ENCODE results near the gene KIR2DL4.
"Not testable (repeated sequence)": the region's sequence is repeated elsewhere in the genome, so short reads cannot be mapped to it uniquely, and the experiment has no call there.

Gene KIR2DL4

GRCh38 chr19:54803410-54803809 lies at the start of gene KIR2DL4:
KIR2DL4 (plus strand) TSS chr19:54803610; CDS start chr19:54803652, 42 bp downstream.
- no peak for DNase-seq

DNA sequence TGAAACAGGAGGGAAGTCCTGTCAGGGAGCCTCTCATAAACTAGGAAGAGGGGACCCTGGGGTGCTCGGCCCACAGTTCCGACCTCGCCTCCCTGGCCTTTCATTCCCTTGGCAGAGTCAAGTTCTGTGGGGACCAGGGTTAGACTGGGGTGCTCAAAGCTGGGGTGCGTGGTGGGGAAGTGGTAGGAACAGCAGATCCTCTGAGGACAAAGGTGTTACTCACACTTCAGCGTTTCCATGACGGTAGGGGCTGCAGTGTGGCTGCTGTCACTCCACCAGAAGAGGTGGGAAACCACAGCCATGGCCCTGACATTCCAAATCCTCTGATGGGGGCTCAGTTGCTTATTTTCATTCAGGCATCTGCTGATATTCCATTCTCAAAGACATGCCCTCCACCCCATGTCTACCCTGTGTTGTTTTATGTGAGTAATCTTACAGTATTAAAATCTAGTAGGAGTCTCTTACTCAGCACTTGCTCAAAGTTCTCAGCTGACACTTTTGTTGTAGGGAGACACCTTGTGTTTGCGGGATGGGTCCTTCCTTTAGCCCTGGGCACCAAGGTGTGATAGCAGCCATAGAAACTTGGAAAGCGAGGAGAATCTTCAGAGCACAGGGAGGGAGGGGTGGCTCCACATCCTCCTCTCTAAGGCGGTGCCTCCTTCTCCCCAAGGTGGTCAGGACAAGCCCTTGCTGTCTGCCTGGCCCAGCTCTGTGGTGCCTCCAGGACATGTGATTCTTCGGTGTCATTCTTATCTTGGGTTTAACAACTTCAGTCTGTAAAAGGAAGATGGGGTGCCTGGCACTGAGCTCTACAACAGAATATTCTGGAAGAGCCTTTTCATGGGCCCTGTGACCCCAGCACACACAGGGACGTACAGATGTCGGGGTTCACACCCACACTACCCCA lies 47.0 kb upstream of the KIR2DL4 start:
- DNase-seq, result not testable (repeated sequence)

GRCh38 chr19:54758577-54758976 lies 44.8 kb upstream of the KIR2DL4 start:
- not testable (repeated sequence) for DNase-seq

DNA sequence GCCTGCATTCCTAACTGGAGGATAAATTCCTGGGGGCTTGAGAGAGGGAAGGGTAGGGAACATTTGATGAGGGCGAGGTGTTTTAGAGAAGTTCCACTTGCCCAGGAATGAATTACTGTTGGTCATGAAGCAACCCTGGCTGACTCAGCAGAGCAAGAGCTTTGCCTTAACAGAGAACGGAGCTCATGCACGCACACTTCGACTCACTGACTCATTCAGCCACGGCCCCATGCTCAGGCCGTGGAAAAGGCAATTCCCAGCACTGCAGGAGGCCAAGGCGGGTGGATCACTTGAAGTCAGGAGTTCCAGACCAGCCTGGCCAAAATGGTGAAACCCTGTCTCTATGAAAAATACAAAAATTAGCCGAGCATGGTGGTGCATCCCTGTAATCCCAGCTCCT lies 39.2 kb upstream of the KIR2DL4 start:
- not testable (repeated sequence) for DNase-seq

- not testable (repeated sequence) for DNase-seq
These were observed 36.9 kb upstream of the KIR2DL4 start for GRCh38 chr19:54766464-54766863.

- DNase-seq, result not testable (repeated sequence)
These were observed 33.8 kb upstream of the KIR2DL4 start, which contains the start of gene KIR2DL1 for GRCh38 chr19:54769646-54770045. KIR2DL1 (plus strand) TSS chr19:54769793; CDS start chr19:54769851, 58 bp downstream.

DNA sequence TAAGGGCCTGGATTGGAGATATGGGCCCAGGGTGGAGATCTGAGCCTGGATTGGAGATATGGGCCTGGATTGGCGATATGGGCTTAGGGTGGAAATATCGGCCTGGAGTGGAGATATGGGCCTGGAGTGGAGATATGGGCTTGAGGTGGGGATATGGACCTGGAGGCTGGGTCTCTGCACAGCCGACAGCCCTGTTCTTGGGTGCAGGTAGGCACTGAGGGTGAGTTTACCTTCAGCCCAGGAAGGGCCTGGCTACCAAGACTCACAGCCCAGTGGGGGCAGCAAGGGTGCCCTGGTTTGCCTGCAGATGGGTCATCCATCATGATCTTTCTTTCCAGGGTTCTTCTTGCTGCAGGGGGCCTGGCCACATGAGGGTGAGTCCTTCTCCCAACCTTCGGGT lies 32.9 kb upstream of the KIR2DL4 start:
- DNase-seq, result not testable (repeated sequence)

DNA sequence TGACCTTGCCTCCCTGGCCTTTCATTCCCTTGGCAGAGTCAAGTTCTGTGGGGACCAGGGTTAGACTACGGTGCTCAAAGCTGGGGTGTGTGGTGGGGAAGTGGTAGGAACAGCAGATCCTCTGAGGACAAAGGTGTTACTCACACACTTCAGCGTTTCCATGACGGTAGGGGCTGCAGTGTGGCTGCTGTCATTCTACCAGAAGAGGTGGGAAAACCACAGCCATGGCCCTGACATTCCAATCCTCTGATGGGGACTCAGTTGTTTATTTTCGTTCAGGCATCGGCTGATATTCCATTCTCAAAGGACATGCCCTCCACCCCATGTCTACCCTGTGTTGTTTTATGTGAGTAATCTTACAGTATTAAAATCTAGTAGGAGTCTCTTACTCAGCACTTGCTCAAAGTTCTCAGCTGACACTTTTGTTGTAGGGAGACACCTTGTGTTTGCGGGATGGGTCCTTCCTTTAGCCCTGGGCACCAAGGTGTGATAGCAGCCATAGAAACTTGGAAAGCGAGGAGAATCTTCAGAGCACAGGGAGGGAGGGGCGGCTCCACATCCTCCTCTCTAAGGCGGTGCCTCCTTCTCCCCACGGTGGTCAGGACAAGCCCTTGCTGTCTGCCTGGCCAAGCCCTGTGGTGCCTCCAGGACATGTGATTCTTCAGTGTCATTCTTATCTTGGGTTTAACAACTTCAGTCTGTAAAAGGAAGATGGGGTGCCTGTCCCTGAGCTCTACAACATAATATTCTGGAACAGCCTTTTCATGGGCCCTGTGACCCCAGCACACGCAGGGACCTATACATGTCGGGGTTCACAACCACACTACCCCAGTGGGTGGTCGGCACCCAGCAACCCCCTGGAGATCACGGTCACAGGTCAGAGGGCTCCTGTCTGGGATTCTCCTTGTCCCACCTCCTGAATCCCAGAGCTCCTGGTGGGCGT lies 32.1 kb upstream of the KIR2DL4 start:
- not testable (repeated sequence) for DNase-seq

GRCh38 chr19:54772666-54773065 lies 30.7 kb upstream of the KIR2DL4 start:
- DNase-seq, result not testable (repeated sequence)

- DNase-seq, result not testable (repeated sequence)
These were observed 28.2 kb upstream of the KIR2DL4 start for GRCh38 chr19:54775095-54775815.

DNA sequence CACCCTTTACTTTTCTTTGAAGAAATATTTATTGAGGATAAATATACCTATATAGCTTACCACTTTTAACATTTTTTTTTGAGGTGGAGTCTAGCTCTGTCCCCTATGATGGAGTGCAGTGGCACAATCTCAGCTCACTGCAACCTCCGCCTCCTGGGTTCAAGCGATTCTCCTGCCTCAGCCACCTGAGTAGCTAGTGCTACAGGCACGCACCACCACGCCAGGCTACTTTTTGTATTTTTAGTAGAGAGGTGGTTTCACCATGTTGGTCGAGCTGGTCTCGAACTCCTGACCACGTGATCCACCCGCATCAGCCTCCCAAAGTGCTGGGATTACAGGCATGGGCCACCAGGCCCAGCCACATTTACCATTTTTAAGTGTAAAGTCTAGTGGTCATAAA lies 27.6 kb upstream of the KIR2DL4 start:
- DNase-seq, result not testable (repeated sequence)

DNA sequence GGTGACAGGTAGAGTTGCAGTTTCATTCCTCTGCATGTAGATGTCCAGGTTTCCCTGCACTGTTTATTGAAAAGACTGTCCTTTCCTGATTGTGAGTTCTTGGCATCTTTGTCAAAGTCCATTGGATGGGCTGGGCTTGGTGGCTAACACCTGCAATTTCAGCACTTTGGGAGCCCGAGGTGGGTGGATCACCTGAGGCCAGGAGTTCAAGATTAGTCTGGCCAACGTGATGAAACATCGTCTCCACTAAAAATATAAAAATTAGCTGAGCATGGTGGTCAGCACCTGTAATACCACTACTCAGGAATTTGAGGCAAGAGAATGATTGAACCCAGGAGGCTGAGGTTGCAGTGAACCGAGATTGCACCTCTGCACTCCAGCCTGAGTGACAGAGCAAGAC lies 25.6 kb upstream of the KIR2DL4 start:
- not testable (repeated sequence) for DNase-seq

- DNase-seq, result not testable (repeated sequence)
These were observed 24.5 kb upstream of the KIR2DL4 start for GRCh38 chr19:54778896-54779295.

DNA sequence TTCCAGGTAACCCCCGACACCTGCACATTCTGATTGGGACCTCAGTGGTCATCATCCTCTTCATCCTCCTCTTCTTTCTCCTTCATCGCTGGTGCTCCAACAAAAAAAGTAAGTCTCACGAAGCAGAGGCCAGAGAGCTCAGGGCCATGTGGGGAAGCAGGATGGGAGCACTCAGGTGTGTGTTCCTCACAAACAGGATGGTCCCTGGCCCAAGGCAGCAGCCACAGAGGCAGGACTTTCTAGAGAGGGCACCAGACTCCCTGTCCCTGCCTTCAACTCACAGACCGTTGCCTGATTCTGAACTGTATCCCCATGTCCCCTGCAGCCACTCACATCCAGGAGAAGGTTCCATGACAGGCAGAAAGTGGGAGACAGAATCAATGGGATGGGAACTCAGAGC lies 20.5 kb upstream of the KIR2DL4 start:
- not testable (repeated sequence) for DNase-seq

DNA sequence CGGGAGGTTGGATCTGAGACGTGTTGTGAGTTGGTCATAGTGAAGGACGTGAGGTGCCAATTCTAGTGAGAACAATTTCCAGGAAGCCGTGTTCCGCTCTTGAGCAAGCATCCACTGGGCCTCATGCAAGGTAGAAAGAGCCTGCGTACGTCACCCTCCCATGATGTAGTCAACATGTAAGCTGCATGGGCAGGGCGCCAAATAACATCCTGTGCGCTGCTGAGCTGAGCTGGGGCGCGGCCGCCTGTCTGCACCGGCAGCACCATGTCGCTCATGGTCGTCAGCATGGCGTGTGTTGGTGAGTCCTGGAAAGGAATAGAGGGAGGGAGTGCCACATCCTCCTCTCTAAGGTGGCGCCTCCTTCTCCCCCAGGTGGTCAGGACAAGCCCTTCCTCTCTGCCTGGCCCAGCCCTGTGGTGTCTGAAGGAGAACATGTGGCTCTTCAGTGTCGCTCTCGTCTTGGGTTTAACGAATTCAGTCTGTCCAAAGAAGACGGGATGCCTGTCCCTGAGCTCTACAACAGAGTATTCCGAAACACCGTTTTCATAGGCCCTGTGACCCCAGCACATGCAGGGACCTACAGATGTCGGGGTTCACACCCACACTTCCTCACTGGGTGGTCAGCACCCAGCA lies 17.2 kb upstream of the KIR2DL4 start:
- DNase-seq, result not testable (repeated sequence)

- not testable (repeated sequence) for DNase-seq
These were observed 15.3 kb upstream of the KIR2DL4 start for GRCh38 chr19:54788154-54788553.

- no peak for DNase-seq
These were observed 12.7 kb upstream of the KIR2DL4 start for GRCh38 chr19:54790711-54791110.

DNA sequence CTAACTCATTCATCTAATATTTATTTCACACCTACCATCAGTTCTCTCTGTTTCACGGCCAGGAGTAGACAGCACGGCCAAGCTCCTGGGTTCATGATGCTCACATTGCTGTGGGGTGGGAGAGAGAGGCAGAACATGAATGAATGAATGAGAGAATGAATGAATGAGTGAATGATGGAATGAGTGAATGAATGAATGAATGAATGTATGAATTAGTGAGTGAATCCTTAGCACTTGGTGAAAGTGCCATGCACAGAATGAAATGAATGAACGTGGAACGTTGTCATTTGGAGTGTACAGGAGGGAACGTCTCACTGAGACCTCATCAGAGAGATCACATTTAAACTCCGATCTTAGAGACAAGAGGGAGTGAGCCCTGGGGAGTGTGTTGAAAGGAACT lies 11.9 kb upstream of the KIR2DL4 start:
- no peak for DNase-seq

- no peak for DNase-seq
These were observed 10.6 kb upstream of the KIR2DL4 start for GRCh38 chr19:54792814-54793213.

- DNase-seq, result no peak
These were observed 7.7 kb upstream of the KIR2DL4 start for GRCh38 chr19:54795758-54796157.

DNA sequence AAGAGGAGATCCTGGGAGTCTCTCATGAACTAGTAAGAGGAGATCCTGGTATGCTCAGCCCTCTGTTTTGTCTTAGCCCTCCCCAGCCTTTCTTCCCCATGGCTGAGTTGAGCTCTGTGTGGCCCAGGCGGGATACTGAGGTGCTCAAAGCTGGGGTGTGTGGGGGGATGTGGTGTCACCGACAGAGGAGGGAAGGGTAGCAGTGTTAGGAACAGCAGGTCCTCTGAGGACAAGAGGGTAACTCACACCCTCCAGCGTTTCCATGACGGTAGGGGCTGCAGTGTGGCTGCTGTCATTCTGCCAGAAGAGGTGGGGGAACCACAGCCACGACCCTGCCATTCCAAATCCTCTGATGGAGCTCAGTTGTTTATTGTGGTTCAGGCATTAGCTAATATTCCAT lies 691 bp downstream of the KIR2DL4 start:
- DNase-seq, result no peak

- DNase-seq, result no peak
These were observed 1.2 kb downstream of the KIR2DL4 start for GRCh38 chr19:54804571-54804970.

Measured in midbrain (tissue), 1 donor.